Gastrocnemius medialis (tissue), 4 donors: ENCODE measurements around the gene ECE2.

Experiments used
- CTCF ChIP-seq, 5 experiments: fragments of 450-650 bp in 3 of 5; fragments of 200-600 bp in 2 of 5; sonication (generic) in 2 of 5; IDR thresholded peaks in 4 of 5; conservative IDR thresholded peaks in 1 of 5; 1 replicate in 4 of 5; 2 replicates in 1 of 5; pipeline ENCODE4 v1.5.1; 2016 to 2019; ENCODE audit warnings: antibody characterized with exemption in 5 of 5, mild to moderate bottlenecking in 3 of 5, moderate library complexity in 3 of 5
- POLR2A ChIP-seq, 2 donors: fragments of 450-650 bp; IDR thresholded peaks; one replicate each; pipeline ENCODE4 v1.6.1; 2017; ENCODE audit warnings: antibody characterized with exemption in 2 of 2, mild to moderate bottlenecking in 2 of 2, moderate library complexity in 2 of 2

- TF ChIP-seq CTCF (IDR thresholded peaks at IDR 0.05 in 4 of 5, conservative IDR thresholded peaks at IDR 0.05 in 1 of 5) (no peak), POLR2A (IDR thresholded peaks at IDR 0.05) (no peak)
Measured at GRCh38 chr3:184291044-184291737, 15.4 kb downstream of the ECE2 start.
